Measurements from ENCODE around the gene CRY1.

DNA sequence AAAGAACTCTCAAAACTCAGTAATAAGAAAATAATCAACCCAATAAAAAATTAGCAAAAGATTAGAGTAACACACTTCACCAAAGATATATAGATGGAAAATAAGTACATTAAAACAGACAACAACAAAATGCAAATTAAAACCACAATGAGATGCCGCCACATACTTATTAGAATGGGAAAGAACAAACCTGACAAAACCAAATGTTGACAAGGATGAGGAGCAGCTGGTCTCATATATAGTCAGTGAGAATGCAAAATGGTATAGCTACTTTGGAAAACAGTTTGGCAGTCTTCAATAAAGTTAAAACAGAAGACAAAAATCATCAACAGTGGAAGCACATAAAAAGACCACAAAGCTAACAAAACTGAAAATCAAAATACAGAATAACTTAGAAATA is 29.1 kb downstream of the CRY1 start:
- no peak for TF ChIP-seq POLR2A (IDR thresholded peaks at IDR 0.05)
- TF ChIP-seq, protein P1, sequence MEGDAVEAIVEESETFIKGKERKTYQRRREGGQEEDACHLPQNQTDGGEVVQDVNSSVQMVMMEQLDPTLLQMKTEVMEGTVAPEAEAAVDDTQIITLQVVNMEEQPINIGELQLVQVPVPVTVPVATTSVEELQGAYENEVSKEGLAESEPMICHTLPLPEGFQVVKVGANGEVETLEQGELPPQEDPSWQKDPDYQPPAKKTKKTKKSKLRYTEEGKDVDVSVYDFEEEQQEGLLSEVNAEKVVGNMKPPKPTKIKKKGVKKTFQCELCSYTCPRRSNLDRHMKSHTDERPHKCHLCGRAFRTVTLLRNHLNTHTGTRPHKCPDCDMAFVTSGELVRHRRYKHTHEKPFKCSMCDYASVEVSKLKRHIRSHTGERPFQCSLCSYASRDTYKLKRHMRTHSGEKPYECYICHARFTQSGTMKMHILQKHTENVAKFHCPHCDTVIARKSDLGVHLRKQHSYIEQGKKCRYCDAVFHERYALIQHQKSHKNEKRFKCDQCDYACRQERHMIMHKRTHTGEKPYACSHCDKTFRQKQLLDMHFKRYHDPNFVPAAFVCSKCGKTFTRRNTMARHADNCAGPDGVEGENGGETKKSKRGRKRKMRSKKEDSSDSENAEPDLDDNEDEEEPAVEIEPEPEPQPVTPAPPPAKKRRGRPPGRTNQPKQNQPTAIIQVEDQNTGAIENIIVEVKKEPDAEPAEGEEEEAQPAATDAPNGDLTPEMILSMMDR (IDR thresholded peaks at IDR 0.05 in 8 of 11, conservative IDR thresholded peaks at IDR 0.05 in 3 of 11), result no peak

Data from spleen (tissue), 7 donors.